C4-2B (cell line): ENCODE results near the gene TMEM204.

Experiments
- CTCF ChIP-seq: fragments of 450-650 bp; conservative IDR thresholded peaks from 2 replicates; pipeline ENCODE4 v1.5.1; 2017; ENCODE audit warnings: mild to moderate bottlenecking
- ZFX ChIP-seq: fragments of 450-650 bp; IDR thresholded peaks from 2 replicates; pipeline ENCODE4 v1.6.1; 2017

GRCh38 chr16:1498899-1499676, 34.4 kb upstream of the TMEM204 start:
- no peak for TF ChIP-seq CTCF
- no peak for TF ChIP-seq ZFX
